Mucosa of stomach (tissue), 1 donor: ENCODE measurements around the gene LRRC45.
"Not testable (repeated sequence)": the region's sequence is repeated elsewhere in the genome, so short reads cannot be mapped to it uniquely, and the experiment has no call there.

Experiments
- H3K27me3 ChIP-seq: one replicate; pipeline ENCODE4 v1.7.0; 2013; ENCODE audit warnings: mild to moderate bottlenecking, low read length; ENCODE audit not compliant: control insufficient read depth, insufficient read depth
- H3K36me3 ChIP-seq: one replicate; pipeline ENCODE4 v1.7.0; 2013; ENCODE audit warnings: low read length; ENCODE audit not compliant: control insufficient read depth, insufficient read depth
- H3K4me1 ChIP-seq: one replicate; pipeline ENCODE4 v1.7.0; 2013; ENCODE audit warnings: mild to moderate bottlenecking, low read length; ENCODE audit not compliant: control insufficient read depth, insufficient read depth
- H3K4me3 ChIP-seq: one replicate; pipeline ENCODE4 v1.7.0; 2013; ENCODE audit warnings: low read length
- H3K9ac ChIP-seq: one replicate; pipeline ENCODE4 v1.7.0; 2013; ENCODE audit warnings: mild to moderate bottlenecking, low read length, moderate library complexity
- H3K9me3 ChIP-seq: one replicate; pipeline ENCODE4 v1.7.0; 2013; ENCODE audit warnings: mild to moderate bottlenecking, low read length, moderate library complexity; ENCODE audit not compliant: control insufficient read depth
- donor health status: Pancreatic carcinoma.

LRRC45 gene

DNA sequence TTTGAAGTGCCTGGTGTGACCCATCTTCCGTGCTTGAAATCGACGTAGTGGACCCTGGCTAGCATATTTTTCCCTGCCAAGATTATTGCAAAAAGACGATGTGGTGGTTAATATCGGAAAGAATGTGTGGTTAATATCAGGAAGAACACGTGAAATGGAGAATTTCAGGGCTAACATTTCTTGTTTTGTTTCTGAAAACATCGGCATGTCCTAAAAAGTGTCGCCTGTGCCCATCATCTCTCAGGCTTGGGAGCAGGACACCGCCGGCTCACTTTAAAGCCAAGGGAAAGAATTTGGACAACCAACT is 14.7 kb downstream of the LRRC45 start:
- H3K36me3 ChIP-seq, result no peaks in the 10 kb centered on the region
- H3K9ac ChIP-seq, result peak overlapping the region; percentile 78
- no peaks in the 10 kb centered on the region for H3K27me3 ChIP-seq
- H3K4me1 ChIP-seq, result peaks cover 13% of the 10 kb centered on the region
- H3K4me3 ChIP-seq, result no peak overlapping the region
- no peaks in the 10 kb centered on the region for H3K9me3 ChIP-seq

GRCh38 chr17:82038796-82039409 is 15.8 kb downstream of the LRRC45 start:
- H3K9ac ChIP-seq, H3K9me3 ChIP-seq, H3K36me3 ChIP-seq, H3K4me3 ChIP-seq, H3K27me3 ChIP-seq: not testable (repeated sequence)
- H3K4me1 ChIP-seq, result peaks cover 13% of the 10 kb centered on the region

GRCh38 chr17:82039695-82040299 is 16.7 kb downstream of the LRRC45 start:
- no peaks in the 10 kb centered on the region for H3K27me3 ChIP-seq
- no peak overlapping the region for H3K9ac ChIP-seq
- H3K4me3 ChIP-seq, result no peak overlapping the region
- no peaks in the 10 kb centered on the region for H3K9me3 ChIP-seq
- peaks cover 13% of the 10 kb centered on the region for H3K4me1 ChIP-seq
- H3K36me3 ChIP-seq, result no peaks in the 10 kb centered on the region

DNA sequence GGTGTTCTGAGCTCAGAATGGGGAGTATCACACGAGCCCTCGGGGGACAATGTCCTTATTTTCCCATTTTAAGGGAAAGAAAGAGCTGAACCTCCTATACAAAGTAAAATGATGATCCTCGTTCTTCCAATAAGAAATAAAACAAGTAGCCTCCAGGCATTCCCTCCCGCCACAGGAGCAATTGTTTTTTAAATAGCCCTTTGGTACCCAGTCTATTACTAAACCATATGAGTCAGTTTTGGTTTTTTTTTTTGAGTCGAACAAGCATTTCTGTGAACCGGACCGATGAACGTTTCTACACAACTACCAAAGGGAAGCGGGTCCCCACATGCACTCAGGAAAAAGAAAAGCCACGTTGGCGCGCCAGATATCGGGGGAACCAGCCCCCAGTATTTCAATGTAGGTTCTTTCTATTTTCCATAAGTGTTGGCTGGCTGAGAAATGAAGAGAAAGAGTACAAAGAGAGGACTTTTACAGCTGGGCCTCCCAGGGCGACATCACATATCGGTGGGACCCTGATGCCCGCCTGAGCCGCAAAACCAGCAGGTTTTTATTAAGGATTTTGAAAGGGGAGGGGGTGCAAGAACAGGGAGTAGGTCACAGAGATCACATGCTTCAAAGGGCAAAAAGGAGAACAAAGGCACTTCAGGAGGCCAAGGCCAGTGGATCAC is 18.2 kb downstream of the LRRC45 start:
- Histone ChIP-seq H3K9ac (no peak overlapping the region), H3K4me3 (no peak overlapping the region), H3K4me1 (peaks cover 7% of the 10 kb centered on the region), H3K36me3 (no peaks in the 10 kb centered on the region), H3K9me3 (no peaks in the 10 kb centered on the region), H3K27me3 (no peaks in the 10 kb centered on the region)

- H3K27me3 ChIP-seq, result no peaks in the 10 kb centered on the region
- no peak overlapping the region for H3K4me3 ChIP-seq
- no peaks in the 10 kb centered on the region for H3K36me3 ChIP-seq
- H3K9me3 ChIP-seq, result no peaks in the 10 kb centered on the region
- no peak overlapping the region for H3K9ac ChIP-seq
- no peaks in the 10 kb centered on the region for H3K4me1 ChIP-seq
Measured at GRCh38 chr17:82042649-82043048, 19.5 kb downstream of the LRRC45 start.

- H3K9me3 ChIP-seq, result no peaks in the 10 kb centered on the region
- no peak overlapping the region for H3K9ac ChIP-seq
- no peak overlapping the region for H3K4me3 ChIP-seq
- no peaks in the 10 kb centered on the region for H3K27me3 ChIP-seq
- H3K4me1 ChIP-seq, result no peaks in the 10 kb centered on the region
- no peaks in the 10 kb centered on the region for H3K36me3 ChIP-seq
Measured at GRCh38 chr17:82043507-82043906, 20.4 kb downstream of the LRRC45 start.

DNA sequence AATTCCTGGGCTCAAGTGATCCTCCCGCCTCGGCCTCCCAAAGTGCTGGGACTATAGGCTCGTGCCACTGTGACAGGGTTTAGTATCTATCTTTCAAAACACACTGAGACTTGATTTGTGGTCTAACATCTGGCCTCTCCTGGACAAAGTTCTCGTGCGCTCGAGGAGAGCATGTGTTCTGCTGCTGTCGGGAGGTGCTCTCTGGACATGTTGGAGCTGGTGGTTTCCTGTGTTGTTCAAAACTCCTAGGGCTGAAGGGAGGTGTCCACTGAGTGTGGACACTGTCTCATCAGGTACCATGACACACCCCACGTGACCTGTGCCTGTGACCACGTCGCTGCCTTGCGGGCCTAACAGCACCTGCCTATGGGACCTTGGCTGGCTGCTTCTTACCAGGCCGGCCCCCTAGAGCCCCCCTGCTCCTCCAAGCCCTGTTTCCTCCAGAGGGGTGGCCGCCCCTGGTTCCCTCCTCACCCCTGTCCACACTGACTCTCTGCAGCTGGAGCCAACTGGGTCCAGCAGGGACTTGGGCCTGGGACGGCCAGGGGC is 22.9 kb downstream of the LRRC45 start:
- no peak overlapping the region for H3K4me3 ChIP-seq
- peaks cover 10% of the 10 kb centered on the region for H3K4me1 ChIP-seq
- H3K9ac ChIP-seq, result no peak overlapping the region
- H3K27me3 ChIP-seq, result no peaks in the 10 kb centered on the region
- H3K9me3 ChIP-seq, result no peaks in the 10 kb centered on the region
- H3K36me3 ChIP-seq, result no peaks in the 10 kb centered on the region

GRCh38 chr17:82046903-82047302 is 23.8 kb downstream of the LRRC45 start:
- no peaks in the 10 kb centered on the region for H3K9me3 ChIP-seq
- no peaks in the 10 kb centered on the region for H3K36me3 ChIP-seq
- H3K27me3 ChIP-seq, result no peaks in the 10 kb centered on the region
- no peak overlapping the region for H3K9ac ChIP-seq
- H3K4me1 ChIP-seq, result peaks cover 10% of the 10 kb centered on the region
- H3K4me3 ChIP-seq, result no peak overlapping the region

DNA sequence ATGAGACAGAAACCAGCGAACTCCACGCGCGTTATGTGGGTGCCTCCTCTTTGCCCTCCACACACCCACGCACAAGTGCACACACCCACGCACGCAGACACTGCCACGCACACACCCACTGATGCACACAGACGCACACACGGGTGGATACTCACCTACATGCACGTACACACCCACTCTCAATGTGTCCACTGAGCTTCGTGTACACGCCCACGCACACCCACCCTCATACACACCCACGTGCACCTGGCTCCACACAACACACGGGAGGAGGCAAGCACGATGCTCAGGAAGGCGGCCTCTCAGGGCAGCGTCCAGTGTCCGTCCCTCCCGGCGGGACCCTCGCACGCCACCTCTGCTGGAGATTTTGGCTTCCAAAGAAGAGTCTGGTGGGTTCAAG is 24.3 kb downstream of the LRRC45 start:
- no peak overlapping the region for H3K9ac ChIP-seq
- no peaks in the 10 kb centered on the region for H3K27me3 ChIP-seq
- H3K36me3 ChIP-seq, result no peaks in the 10 kb centered on the region
- peaks cover 12% of the 10 kb centered on the region for H3K4me1 ChIP-seq
- no peak overlapping the region for H3K4me3 ChIP-seq
- no peaks in the 10 kb centered on the region for H3K9me3 ChIP-seq

DNA sequence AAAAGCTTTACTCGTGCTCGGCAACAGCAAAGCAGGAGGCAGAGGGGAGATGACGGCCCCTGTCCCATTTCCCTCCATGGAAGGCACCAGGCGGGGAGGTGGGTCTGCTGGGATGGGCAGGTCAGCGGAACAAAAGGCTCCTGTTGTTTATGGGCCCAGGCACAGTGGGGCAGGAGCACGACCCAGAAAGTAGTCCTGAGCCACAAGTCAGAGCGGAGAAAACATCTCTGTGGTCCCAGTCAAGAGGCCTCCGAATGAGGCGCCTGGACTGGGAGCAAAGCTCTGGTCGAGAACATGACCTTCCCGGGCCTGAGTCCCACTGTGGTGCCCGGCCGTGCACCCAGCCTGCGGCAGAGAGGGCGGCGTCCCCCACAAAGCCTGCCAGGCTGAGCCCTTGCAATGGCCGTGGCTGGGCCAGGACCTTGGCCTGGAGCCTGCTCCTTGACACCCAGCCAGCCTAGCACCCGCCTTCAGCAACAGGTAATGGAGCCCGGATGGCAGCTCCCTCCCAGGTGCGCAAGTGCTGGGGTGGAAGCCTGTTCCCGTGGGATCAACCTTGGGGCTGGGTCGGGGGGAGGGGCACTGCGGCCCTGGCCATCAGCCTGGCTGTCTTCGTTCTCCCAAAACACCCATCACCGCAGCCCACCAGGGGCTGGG is 24.9 kb downstream of the LRRC45 start:
- Histone ChIP-seq H3K27me3 (no peaks in the 10 kb centered on the region), H3K4me3 (no peak overlapping the region), H3K9me3 (no peaks in the 10 kb centered on the region), H3K9ac (no peak overlapping the region), H3K4me1 (peaks cover 18% of the 10 kb centered on the region), H3K36me3 (no peaks in the 10 kb centered on the region)

GRCh38 chr17:82048571-82048971 is 25.5 kb downstream of the LRRC45 start:
- H3K4me3 ChIP-seq, result no peak overlapping the region
- no peaks in the 10 kb centered on the region for H3K36me3 ChIP-seq
- no peaks in the 10 kb centered on the region for H3K9me3 ChIP-seq

DNA sequence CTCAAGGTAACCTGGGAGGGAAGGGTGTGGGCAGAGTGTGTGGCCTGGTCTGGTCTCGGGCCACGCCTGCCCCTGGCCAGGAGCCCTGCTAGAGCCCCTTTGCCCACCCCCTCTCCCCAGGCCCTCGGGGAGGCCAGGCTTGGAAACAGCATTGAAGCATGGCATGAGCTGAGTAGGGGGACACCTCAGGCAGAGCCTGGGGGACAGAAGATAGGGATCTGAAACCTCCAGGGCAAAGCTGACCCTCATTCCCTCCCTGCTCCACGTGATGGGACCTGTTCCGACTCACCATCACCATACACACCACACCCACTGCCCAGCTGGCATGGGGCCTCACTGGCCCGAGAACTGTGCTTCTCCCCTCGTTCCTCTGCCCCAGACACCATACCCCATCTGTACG is 26.0 kb downstream of the LRRC45 start:
- Histone ChIP-seq H3K9ac (no peak overlapping the region), H3K27me3 (no peaks in the 10 kb centered on the region), H3K9me3 (no peaks in the 10 kb centered on the region), H3K36me3 (no peaks in the 10 kb centered on the region), H3K4me3 (no peak overlapping the region), H3K4me1 (peaks cover 23% of the 10 kb centered on the region)

More at GRCh38 chr17:82048571-82048971, 25.5 kb downstream of the LRRC45 start:
- Histone ChIP-seq H3K4me1 (peaks cover 23% of the 10 kb centered on the region), H3K27me3 (no peaks in the 10 kb centered on the region), H3K9ac (no peak overlapping the region)
